Mesothelial cell of epicardium (in vitro differentiated cells): ENCODE results near the gene SPEG. TPM values are rescaled to one million over a fixed set of nuclear protein-coding genes. Genes with fewer than 3 reads are reported as not detected.

ENCODE experiments used
- DNase-seq, 2 experiments: peaks; one replicate each; pipeline ENCODE4 v3.0.0; 2021; ENCODE audit warnings: low spot score in 2 of 2; ENCODE audit not compliant: unreplicated experiment in 2 of 2
- H3K27ac Mint-ChIP-seq: 2 replicates; pipeline ENCODE4 v1.8.0; 2021; ENCODE audit warnings: mixed read lengths
- H3K27me3 Mint-ChIP-seq: 2 replicates; pipeline ENCODE4 v1.8.0; 2021; ENCODE audit warnings: low read depth, mixed read lengths
- H3K36me3 Mint-ChIP-seq: 2 replicates; pipeline ENCODE4 v1.8.0; 2021; ENCODE audit warnings: mixed read lengths
- H3K4me1 Mint-ChIP-seq: 2 replicates; pipeline ENCODE4 v1.8.0; 2021; ENCODE audit warnings: mixed read lengths
- H3K4me3 Mint-ChIP-seq: 2 replicates; pipeline ENCODE4 v1.8.0; 2021; ENCODE audit warnings: mild to moderate bottlenecking, moderate library complexity, mixed read lengths
- H3K9me3 Mint-ChIP-seq: 2 replicates; pipeline ENCODE4 v1.8.0; 2021; ENCODE audit warnings: mixed read lengths
- CTCF ChIP-seq: fragments of 200-600 bp; sonication (generic); IDR thresholded peaks from one replicate; pipeline ENCODE4 v1.5.0; 2021; ENCODE audit warnings: antibody characterized with exemption; ENCODE audit not compliant: unreplicated experiment
- total RNA-seq: library from RNA; stranded (reverse); gene quantifications from 3 replicates; pipeline ENCODE4 v1.2.1, GENCODE V29; 2021

Gene SPEG
- total RNA-seq, 1 donor from 2014 or later: 97.7 TPM

GRCh38 chr2:219403861-219404260 lies 30.8 kb upstream of the SPEG start:
- no peak for DNase-seq
- H3K27ac Mint-ChIP-seq: no peak overlapping the region
- peaks cover 59% of the 10 kb centered on the region for H3K4me1 Mint-ChIP-seq
- no peak for TF ChIP-seq CTCF
- no peaks in the 10 kb centered on the region for H3K27me3 Mint-ChIP-seq
- H3K4me3 Mint-ChIP-seq: no peak overlapping the region
- no peaks in the 10 kb centered on the region for H3K36me3 Mint-ChIP-seq
- H3K9me3 Mint-ChIP-seq: no peaks in the 10 kb centered on the region

GRCh38 chr2:219404291-219404910 lies 30.2 kb upstream of the SPEG start:
- H3K27ac Mint-ChIP-seq: peak overlapping the region; percentile 34

GRCh38 chr2:219404954-219405353 lies 29.7 kb upstream of the SPEG start:
- Mint-ChIP-seq H3K27me3 (peaks cover 2% of the 10 kb centered on the region), H3K9me3 (no peaks in the 10 kb centered on the region), H3K4me3 (no peak overlapping the region), H3K36me3 (no peaks in the 10 kb centered on the region), H3K4me1 (peaks cover 53% of the 10 kb centered on the region), H3K27ac (no peak overlapping the region)
- TF ChIP-seq CTCF: no peak
- no peak for DNase-seq

More at GRCh38 chr2:219404291-219404910, 30.2 kb upstream of the SPEG start:
- no peak overlapping the region for H3K4me3 Mint-ChIP-seq
- DNase-seq: no peak
- H3K36me3 Mint-ChIP-seq: no peaks in the 10 kb centered on the region
- no peaks in the 10 kb centered on the region for H3K9me3 Mint-ChIP-seq
- peaks cover 56% of the 10 kb centered on the region for H3K4me1 Mint-ChIP-seq
- H3K27me3 Mint-ChIP-seq: no peaks in the 10 kb centered on the region
- TF ChIP-seq CTCF: no peak

- no peak for TF ChIP-seq CTCF
- H3K27me3 Mint-ChIP-seq: peaks cover 2% of the 10 kb centered on the region
- H3K4me3 Mint-ChIP-seq: no peak overlapping the region
- H3K27ac Mint-ChIP-seq: no peak overlapping the region
- peaks cover 48% of the 10 kb centered on the region for H3K4me1 Mint-ChIP-seq
- DNase-seq: no peak
- H3K9me3 Mint-ChIP-seq: no peaks in the 10 kb centered on the region
- H3K36me3 Mint-ChIP-seq: no peaks in the 10 kb centered on the region
These were observed 29.2 kb upstream of the SPEG start for GRCh38 chr2:219405451-219405850.

- peaks cover 42% of the 10 kb centered on the region for H3K4me1 Mint-ChIP-seq
- no peaks in the 10 kb centered on the region for H3K9me3 Mint-ChIP-seq
- no peaks in the 10 kb centered on the region for H3K36me3 Mint-ChIP-seq
- no peak overlapping the region for H3K4me3 Mint-ChIP-seq
- TF ChIP-seq CTCF: no peak
- no peak overlapping the region for H3K27ac Mint-ChIP-seq
- peaks cover 2% of the 10 kb centered on the region for H3K27me3 Mint-ChIP-seq
- no peak for DNase-seq
These were observed 28.4 kb upstream of the SPEG start for GRCh38 chr2:219405958-219406860.
